GM18508 (cell line): Measurements from ENCODE around the gene ETV6.

Source experiments
- ATAC-seq: cut with Tn5 transposase; IDR thresholded peaks from one replicate; pipeline ENCODE4 v1.9.1; 2021; ENCODE audit warnings: moderate number of reproducible peaks; ENCODE audit not compliant: insufficient read depth, unreplicated experiment

ETV6 gene

GRCh38 chr12:11731042-11731357, 81.5 kb downstream of the ETV6 start:
- no peak for ATAC-seq

GRCh38 chr12:11731455-11731854, 82.0 kb downstream of the ETV6 start:
- ATAC-seq: no peak

- no peak for ATAC-seq
Observed at GRCh38 chr12:11732023-11732422, 82.5 kb downstream of the ETV6 start.

- no peak for ATAC-seq
Observed at GRCh38 chr12:11732715-11733114, 83.2 kb downstream of the ETV6 start.

GRCh38 chr12:11734580-11735180, 85.2 kb downstream of the ETV6 start:
- no peak for ATAC-seq

- ATAC-seq: no peak
Observed at GRCh38 chr12:11738450-11738849, 89.0 kb downstream of the ETV6 start.

GRCh38 chr12:11739980-11740577, 90.6 kb downstream of the ETV6 start:
- ATAC-seq: no peak

- no peak for ATAC-seq
Observed at GRCh38 chr12:11741434-11742092, 92.1 kb downstream of the ETV6 start.

- no peak for ATAC-seq
Observed at GRCh38 chr12:11743423-11744409, 94.2 kb downstream of the ETV6 start.

- ATAC-seq: no peak
Observed at GRCh38 chr12:11744410-11744801, 94.9 kb downstream of the ETV6 start.

- ATAC-seq: no peak
Observed at GRCh38 chr12:11745113-11745512, 95.6 kb downstream of the ETV6 start.

GRCh38 chr12:11746024-11746771, 96.7 kb downstream of the ETV6 start:
- no peak for ATAC-seq

- no peak for ATAC-seq
Observed at GRCh38 chr12:11746940-11747716, 97.7 kb downstream of the ETV6 start.

- ATAC-seq: no peak
Observed at GRCh38 chr12:11747969-11748368, 98.5 kb downstream of the ETV6 start.

GRCh38 chr12:11748903-11749302, 99.4 kb downstream of the ETV6 start:
- no peak for ATAC-seq

GRCh38 chr12:11749943-11750690, 100.6 kb downstream of the ETV6 start:
- no peak for ATAC-seq

- no peak for ATAC-seq
Observed at GRCh38 chr12:11752403-11753149, 103.1 kb downstream of the ETV6 start.

- no peak for ATAC-seq
Observed at GRCh38 chr12:11753150-11753499, 103.7 kb downstream of the ETV6 start.
